Embryonic facial prominence (tissue), 1 donor: ENCODE data around the gene COLGALT1.
"Not testable (repeated sequence)": the region's sequence is repeated elsewhere in the genome, so short reads cannot be mapped to it uniquely, and the experiment has no call there.

Source experiments
- DNase-seq: peaks from one replicate; pipeline ENCODE4 v3.0.0-alpha.2; 2016; ENCODE audit errors: extremely low spot score

The COLGALT1 gene

GRCh38 chr19:17555480-17555928 lies at the start of gene COLGALT1:
Gene COLGALT1, plus strand, starts transcription at chr19:17555649. Its CDS starts 65 bp downstream, at chr19:17555714.
- peak; percentile 94 for DNase-seq

GRCh38 chr19:17506745-17507144 lies 48.7 kb upstream of the COLGALT1 start:
- DNase-seq, result no peak

- DNase-seq, result not testable (repeated sequence)
These were observed 46.9 kb upstream of the COLGALT1 start for GRCh38 chr19:17508558-17508933.

DNA sequence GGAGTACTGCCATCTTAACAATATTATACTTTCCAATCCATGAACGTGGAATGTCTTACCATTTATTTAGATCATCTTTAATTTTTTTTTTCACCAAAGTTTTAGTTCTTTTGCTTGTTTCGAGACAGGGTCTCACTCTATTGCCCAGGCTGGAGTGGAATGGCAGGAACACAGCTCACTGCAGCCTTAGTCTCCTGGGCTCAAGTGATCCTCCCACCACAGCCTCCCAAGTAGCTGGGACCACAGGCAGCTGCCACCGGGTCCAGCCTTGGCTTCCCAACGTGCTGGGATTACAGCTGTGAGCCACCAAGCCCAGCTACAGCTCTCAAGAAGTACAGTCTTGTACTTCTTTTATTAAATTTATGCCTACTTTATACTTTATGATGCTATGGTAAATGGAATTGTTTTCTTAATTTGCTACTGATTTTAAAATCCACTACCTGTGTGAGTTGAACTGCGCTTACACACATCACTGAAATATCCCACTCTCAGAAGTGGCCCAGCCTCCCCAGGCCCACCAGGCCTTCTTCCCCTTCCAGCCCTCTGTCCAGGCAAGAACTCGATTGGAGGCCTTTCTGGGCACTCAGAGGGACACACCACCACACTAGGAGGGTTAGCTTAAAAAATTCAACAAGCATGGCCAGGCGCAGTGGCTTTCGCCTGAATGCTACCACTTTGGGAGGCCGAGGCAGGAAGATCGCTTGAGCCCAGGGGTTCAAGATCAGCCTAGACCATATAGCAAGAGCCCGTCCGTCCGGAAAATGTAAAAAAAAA lies 45.0 kb upstream of the COLGALT1 start:
- DNase-seq, result no peak

DNA sequence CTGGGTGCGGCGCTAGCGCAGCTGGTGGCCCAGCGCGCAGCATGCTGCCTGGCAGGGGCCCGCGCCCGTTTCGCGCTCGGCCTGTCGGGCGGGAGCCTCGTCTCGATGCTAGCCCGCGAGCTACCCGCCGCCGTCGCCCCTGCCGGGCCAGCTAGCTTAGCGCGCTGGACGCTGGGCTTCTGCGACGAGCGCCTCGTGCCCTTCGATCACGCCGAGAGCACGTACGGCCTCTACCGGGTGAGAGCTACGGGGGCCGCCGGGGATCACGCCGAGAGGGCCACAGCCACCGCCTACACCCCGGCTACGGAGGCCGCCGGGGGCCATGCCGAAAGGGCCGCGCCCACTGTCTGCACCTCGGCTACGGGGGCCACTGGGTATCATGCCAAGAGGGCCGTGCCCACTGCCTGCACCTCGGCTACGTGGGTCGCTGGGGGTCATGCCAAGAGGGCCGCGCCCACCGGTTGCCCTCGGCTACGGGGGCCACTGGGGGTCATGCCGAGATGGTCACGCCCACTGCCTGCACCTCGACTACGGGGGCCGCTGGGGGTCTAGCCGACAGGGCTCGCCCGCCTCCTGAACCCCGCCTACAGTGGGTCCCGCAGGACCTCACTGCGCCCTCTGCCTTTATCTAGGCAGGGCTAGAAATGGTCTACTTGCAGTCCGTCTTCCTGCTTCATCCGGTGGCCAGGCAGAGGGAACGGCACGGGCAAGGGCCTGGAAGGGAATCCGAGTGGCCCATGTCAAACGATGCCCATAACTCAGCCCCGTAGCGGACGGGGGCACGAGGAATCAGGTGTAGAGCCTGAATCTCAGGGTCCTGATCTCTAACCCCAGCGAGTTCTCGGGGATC lies 43.5 kb upstream of the COLGALT1 start:
- peak; percentile 49 for DNase-seq

- no peak for DNase-seq
These were observed 42.9 kb upstream of the COLGALT1 start for GRCh38 chr19:17512574-17512939.

DNA sequence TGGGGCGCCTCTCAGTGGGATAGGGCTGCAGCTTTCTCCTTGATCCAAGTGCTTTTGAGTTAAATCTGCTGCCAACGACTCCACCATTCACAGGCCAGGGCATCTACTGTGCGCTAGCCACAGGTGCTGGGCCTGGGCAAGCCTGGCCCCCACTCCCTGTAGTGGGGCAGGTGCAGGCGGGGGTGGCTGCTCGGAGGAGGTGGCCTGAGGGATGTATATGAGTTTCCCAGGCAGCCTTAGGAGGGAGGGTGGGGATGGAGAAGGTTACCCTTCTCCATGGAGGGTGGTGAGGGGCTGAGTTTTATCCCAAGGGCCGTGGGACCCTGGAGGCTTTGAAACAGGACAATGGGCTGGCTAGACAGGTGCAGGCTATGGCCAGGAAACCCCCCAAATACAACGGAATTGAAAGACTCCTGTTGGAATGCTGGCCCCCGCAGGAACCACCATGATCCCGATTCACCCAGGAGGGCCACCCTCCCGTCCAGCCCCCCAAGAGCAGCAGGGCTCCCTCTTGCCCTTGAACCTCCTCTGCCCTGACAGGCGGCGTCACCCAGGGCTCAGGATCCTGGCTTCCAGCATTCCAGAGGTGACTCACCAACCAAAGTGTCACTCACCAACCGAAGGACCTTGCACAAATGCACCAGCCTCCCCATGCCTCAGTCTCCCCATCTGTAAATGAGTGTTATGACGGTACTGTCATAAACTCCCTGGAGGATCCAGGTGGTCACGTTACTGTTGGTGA lies 39.9 kb upstream of the COLGALT1 start:
- DNase-seq, result no peak

GRCh38 chr19:17517898-17518297 lies 37.6 kb upstream of the COLGALT1 start:
- no peak for DNase-seq

GRCh38 chr19:17518654-17519053 lies 36.8 kb upstream of the COLGALT1 start:
- not testable (repeated sequence) for DNase-seq

- DNase-seq, result no peak
These were observed 35.5 kb upstream of the COLGALT1 start for GRCh38 chr19:17519967-17520366.

DNA sequence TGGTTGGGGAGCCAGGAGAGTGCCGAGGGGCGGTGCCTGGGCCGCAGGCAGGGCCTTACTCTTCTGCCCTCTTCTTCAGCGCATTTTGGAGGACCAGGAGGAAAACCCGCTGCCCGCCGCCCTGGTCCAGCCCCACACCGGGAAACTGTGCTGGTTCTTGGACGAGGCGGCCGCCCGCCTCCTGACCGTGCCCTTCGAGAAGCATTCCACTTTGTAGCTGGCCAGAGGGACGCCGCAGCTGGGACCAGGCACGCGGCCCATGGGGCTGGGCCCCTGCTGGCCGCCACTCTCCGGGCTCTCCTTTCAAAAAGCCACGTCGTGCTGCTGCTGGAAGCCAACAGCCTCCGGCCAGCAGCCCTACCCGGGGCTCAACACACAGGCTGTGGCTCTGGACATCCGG lies 34.6 kb upstream of the COLGALT1 start:
- no peak for DNase-seq

GRCh38 chr19:17522988-17523872 lies 32.2 kb upstream of the COLGALT1 start:
- no peak for DNase-seq

DNA sequence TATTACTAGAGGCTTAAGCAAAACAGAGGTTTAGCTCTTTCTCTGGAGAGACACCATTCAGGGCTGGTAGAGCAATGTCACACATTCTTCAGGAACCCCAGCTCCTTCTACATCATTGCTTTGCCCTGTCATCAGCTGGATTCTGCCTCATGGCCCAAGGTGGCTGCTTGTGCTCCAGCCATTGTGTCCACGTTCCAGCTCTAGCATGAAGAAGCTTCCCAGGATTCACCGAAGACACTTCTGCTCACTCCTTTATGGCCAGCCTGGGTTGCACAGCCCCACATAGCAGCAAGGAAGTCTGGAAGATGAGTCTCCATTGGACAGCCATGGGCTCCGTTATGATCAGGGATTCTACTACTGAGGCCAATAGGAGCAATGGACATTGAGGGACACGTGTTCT lies 30.8 kb upstream of the COLGALT1 start:
- DNase-seq, result no peak

- no peak for DNase-seq
These were observed 30.3 kb upstream of the COLGALT1 start for GRCh38 chr19:17525141-17525540.

GRCh38 chr19:17526922-17527321 lies 28.5 kb upstream of the COLGALT1 start:
- DNase-seq, result no peak

DNA sequence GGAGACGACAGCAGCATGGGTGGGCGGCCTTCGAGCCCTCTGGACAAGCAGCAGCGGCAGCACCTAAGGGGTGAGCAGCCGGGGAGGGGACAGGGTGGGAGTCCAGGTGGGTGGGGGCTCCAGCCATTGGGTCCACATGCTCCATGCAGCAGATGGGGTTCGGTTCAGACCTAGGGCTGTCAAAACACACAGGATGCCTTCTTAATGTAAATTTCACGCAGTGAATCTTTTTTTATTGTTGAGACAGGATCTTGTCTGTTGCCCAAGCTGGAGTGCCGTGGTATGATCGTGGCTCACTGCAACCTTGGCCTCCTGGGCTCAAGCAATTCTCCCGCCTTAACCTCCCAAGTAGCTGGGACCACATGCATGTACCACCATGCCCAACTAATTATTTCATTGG lies 28.1 kb upstream of the COLGALT1 start:
- no peak for DNase-seq

GRCh38 chr19:17528610-17529009 lies 26.8 kb upstream of the COLGALT1 start:
- no peak for DNase-seq

GRCh38 chr19:17529239-17530158 lies 25.9 kb upstream of the COLGALT1 start:
- no peak for DNase-seq

- no peak for DNase-seq
These were observed 24.9 kb upstream of the COLGALT1 start for GRCh38 chr19:17530586-17530985.

DNA sequence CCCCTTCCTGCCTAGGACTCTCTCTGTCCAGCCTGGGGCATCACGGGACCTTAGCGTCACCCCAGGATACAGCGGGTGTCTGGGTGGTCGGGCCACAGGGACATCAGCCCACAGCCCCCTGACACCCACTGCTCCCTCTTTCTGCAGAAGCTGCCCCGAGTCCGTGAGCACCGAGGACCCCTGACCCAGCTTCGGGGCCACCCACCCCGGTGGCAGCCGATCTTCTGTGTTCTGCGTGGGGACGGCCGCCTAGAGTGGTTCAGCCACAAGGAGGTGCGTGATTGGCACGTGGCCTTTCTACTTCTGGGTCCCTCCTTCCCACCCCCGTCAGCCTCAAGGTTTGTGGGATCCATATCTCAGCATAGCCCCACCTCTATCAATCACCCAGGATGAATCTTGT lies 23.3 kb upstream of the COLGALT1 start:
- DNase-seq, result no peak
